ENCODE measurements around the gene UBE2Q2. TPM values are rescaled to one million over a fixed set of nuclear protein-coding genes. Genes with fewer than 3 reads are reported as not detected.
"Not testable (repeated sequence)": the region's sequence is repeated elsewhere in the genome, so short reads cannot be mapped to it uniquely, and the experiment has no call there.

The UBE2Q2 gene
- total and polyA plus RNA-seq, 10 donors, result 22.9 to 38.0 (median 30.8) TPM

DNA sequence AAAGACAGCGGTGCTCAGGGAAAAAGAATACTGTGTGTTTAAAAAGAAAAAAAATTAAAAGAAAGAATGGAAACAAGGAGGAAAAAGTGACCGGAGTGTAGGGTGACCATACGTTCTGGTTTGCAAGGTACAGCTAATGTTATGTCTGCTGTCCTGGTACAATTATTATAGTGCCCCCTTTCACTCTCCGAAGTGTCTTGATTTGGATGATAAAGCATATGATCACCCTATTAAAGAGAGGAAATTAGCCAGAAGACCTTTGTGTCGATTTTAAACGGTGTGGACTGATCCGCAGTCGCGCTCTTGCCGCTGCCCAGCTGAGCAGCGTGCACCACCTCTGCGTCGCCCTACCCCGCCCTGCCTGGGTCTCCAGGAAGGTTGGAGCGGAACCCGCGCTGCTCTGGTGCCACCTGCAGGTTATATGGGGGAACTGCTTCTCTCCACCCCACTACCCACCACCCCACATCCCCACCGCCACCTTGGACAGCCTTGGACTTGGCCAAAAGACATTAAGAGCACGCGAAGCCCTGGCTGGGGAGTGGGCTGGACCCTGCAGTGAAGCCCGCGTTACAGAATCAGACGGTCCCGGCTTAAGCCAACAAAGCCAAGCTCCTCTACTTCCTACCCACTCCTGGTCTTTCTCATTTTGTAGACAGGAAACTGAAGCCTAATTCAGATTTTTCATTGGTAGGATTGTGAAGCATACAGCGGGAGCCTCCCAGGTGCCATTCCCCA lies 41.2 kb upstream of the UBE2Q2 start:
- H3K27me3 ChIP-seq (replicated peaks in 1 of 7), result peaks cover 0 to 50% (median 5%) of the 10 kb centered on the region in 7 donors
- intact Hi-C loops (cut with DNase I; ENCODE audit: low total_unique reads), result loop anchor here (2.0 to 10.0 kb wide), 2 partner anchors 73 to 333 kb away; no protein-coding TSS in a partner anchor
- peaks cover 4 to 13% (median 7%) of the 10 kb centered on the region in 6 donors for H3K4me1 ChIP-seq
- H3K9me3 ChIP-seq, result no peaks in the 10 kb centered on the region
- WGBS, 5 donors, result 6 to 9% (median 7%) methylated on average over 19 to 25 of the region's 25 CpGs
- no peaks in the 10 kb centered on the region for H3K36me3 ChIP-seq
- no peak overlapping the region for H3K27ac ChIP-seq
- peak; percentile 95 for DNase-seq
- TF ChIP-seq, protein P1, sequence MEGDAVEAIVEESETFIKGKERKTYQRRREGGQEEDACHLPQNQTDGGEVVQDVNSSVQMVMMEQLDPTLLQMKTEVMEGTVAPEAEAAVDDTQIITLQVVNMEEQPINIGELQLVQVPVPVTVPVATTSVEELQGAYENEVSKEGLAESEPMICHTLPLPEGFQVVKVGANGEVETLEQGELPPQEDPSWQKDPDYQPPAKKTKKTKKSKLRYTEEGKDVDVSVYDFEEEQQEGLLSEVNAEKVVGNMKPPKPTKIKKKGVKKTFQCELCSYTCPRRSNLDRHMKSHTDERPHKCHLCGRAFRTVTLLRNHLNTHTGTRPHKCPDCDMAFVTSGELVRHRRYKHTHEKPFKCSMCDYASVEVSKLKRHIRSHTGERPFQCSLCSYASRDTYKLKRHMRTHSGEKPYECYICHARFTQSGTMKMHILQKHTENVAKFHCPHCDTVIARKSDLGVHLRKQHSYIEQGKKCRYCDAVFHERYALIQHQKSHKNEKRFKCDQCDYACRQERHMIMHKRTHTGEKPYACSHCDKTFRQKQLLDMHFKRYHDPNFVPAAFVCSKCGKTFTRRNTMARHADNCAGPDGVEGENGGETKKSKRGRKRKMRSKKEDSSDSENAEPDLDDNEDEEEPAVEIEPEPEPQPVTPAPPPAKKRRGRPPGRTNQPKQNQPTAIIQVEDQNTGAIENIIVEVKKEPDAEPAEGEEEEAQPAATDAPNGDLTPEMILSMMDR (IDR thresholded peaks at IDR 0.05 in 8 of 11, conservative IDR thresholded peaks at IDR 0.05 in 3 of 11), result peak; percentile 71 to 96 (median 91)
- TF ChIP-seq POLR2AphosphoS5 (IDR thresholded peaks at IDR 0.05) (peak; percentile 12 to 55 (median 44)), POLR2A (IDR thresholded peaks at IDR 0.05) (no peak)
- H3K4me3 ChIP-seq, result peak overlapping the region in 3 of 8 donors; percentile 14 to 48 (median 18)

DNA sequence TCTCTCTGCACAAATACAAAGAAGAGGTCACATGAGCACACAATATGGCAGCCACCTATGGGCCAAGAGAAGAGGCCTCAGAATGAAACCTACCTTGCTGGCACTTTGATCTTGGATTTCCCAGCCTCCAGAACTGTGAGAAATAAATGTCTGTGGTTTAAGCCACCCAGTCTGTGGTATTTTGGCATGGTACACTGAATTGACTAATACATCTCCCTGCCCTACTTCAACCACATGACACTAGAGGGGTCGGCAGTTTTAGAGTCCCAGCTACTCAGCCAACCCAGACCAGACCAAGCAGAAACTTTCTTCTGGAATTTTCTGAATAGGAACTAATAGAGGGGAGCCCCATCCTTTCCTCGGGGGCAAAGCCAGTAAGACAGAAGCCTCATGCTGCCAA lies 35.8 kb upstream of the UBE2Q2 start:
- WGBS, 5 donors, result 15 to 65% (median 38%) methylated on average over 2 of the region's 2 CpGs
- intact Hi-C loops (cut with DNase I; ENCODE audit: low total_unique reads), result loop anchor here (10.0 kb wide), 1 partner anchor 327 kb away; no protein-coding TSS in a partner anchor

DNA sequence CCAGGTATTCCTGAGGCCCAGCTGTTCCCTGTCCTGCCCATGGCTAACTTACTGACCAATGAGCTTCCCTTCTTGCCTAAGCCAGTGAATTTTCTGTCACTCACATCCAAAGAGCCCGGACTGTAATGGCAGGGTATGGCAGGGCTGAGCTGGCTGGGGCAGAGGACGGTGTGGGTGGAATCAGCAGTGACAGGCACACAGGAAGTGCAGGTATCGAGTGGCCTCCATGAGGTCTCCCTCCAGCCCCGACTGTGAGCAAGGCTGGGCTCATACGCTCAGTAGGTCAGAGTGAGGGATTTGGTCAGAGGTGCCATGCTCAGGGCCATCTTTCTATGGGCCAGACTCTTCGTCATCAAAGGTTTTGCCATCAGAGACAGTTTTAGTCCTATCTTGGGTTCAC lies 35.2 kb upstream of the UBE2Q2 start:
- WGBS, 5 donors, result 82 to 91% (median 86%) methylated on average over 4 to 6 of the region's 6 CpGs
- peaks cover 0 to 17% (median 0%) of the 10 kb centered on the region in 7 donors for H3K27me3 ChIP-seq (replicated peaks in 1 of 7)
- not testable (repeated sequence) for H3K36me3 ChIP-seq, DNase-seq, H3K9me3 ChIP-seq, H3K27ac ChIP-seq, H3K4me3 ChIP-seq, H3K4me1 ChIP-seq
- intact Hi-C loops (cut with DNase I; ENCODE audit: low total_unique reads), result loop anchor here (10.0 kb wide), 1 partner anchor 327 kb away; no protein-coding TSS in a partner anchor

More for the DNA sequence above, 35.8 kb upstream of the UBE2Q2 start:
- not testable (repeated sequence) for H3K36me3 ChIP-seq, DNase-seq, H3K4me1 ChIP-seq, H3K4me3 ChIP-seq, H3K27ac ChIP-seq, H3K9me3 ChIP-seq
- peaks cover 0 to 21% (median 0%) of the 10 kb centered on the region in 7 donors for H3K27me3 ChIP-seq (replicated peaks in 1 of 7)

DNA sequence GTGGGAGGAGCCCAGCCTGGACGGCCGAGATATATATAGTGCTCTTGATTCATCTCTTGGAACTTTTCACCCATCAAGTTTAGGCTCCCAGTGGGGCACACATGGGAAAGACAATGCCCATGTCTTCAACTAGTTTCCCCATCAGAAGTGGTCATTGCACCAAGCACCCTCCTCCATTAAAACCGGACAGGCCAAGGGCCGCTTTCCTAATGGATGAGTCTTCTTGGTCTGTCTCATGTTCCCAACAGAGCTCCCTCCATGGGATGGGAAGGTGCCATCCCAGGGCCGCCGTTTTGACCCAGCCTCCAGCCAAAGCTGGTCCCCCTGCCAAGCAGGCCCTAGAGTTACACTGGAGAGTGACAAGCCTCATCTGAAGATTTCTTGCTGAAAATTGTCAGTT lies 34.7 kb upstream of the UBE2Q2 start:
- Histone ChIP-seq H3K27me3 (replicated peaks in 1 of 7) (peaks cover 0 to 13% (median 0%) of the 10 kb centered on the region in 7 donors), H3K4me3 (no peak overlapping the region), H3K9me3 (no peaks in the 10 kb centered on the region), H3K27ac (no peak overlapping the region), H3K4me1 (no peaks in the 10 kb centered on the region), H3K36me3 (no peaks in the 10 kb centered on the region)
- TF ChIP-seq POLR2A (IDR thresholded peaks at IDR 0.05) (no peak), POLR2AphosphoS5 (IDR thresholded peaks at IDR 0.05) (no peak)
- TF ChIP-seq, protein P1 (IDR thresholded peaks at IDR 0.05 in 8 of 11, conservative IDR thresholded peaks at IDR 0.05 in 3 of 11), result no peak
- no peak for DNase-seq
- 76 to 95% (median 90%) methylated on average over 5 to 6 of the region's 6 CpGs for WGBS, 5 donors
- intact Hi-C loops (cut with DNase I; ENCODE audit: low total_unique reads), result loop anchor here (10.0 kb wide), 1 partner anchor 326 kb away; no protein-coding TSS in a partner anchor

DNA sequence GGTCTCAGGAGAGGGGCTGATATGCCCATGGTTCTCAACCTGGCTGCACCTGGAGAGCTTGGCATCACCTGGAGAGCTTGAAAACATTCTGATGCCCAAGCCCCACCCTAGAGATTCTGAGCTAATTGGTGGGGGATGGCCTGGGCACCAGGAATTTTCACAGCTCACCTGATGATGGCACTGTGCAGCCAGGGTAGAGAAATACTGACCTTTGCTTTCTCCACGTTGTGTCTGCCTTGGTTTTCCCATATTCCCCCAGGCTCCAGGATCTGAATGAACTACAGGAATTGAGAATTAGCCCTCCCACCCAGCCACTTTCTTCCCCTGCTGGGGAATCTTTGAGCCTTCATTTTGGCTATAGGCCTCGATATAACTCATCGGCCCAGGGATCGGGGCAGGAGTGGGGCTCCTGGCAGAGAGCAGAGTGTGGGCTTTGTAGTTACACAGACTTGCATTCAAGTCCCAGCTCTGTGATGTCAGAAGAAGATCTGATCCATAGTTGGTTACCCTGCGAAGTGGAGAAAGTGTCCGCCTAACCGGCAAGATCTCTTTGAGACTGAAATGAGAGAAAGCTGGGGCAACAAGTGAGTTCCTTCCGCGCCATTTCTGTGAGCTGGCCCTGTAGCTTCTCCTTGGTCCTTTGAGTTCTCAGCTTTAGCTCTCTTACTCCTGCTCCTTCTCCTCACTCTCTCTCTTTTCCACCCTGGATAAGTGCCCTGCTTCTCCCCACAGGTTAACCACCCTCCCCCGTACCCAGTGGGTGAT lies 33.1 kb upstream of the UBE2Q2 start:
- DNase-seq, result no peak
- intact Hi-C loops (cut with DNase I; ENCODE audit: low total_unique reads), result loop anchor here (10.0 kb wide), 1 partner anchor 325 kb away; no protein-coding TSS in a partner anchor
- 80 to 87% (median 85%) methylated on average over 10 of the region's 10 CpGs for WGBS, 5 donors
- TF ChIP-seq, protein P1 (IDR thresholded peaks at IDR 0.05 in 8 of 11, conservative IDR thresholded peaks at IDR 0.05 in 3 of 11), result peak in 5 of 11 experiments; percentile 19 to 41 (median 25)
- TF ChIP-seq POLR2AphosphoS5 (IDR thresholded peaks at IDR 0.05), result no peak
- no peak for TF ChIP-seq POLR2A (IDR thresholded peaks at IDR 0.05)
- Histone ChIP-seq H3K4me3 (no peak overlapping the region), H3K36me3 (no peaks in the 10 kb centered on the region), H3K27ac (no peak overlapping the region), H3K4me1 (no peaks in the 10 kb centered on the region), H3K9me3 (no peaks in the 10 kb centered on the region), H3K27me3 (replicated peaks in 1 of 7) (peaks cover 0 to 5% (median 0%) of the 10 kb centered on the region in 7 donors)

All from spleen (tissue), 11 donors.